Activated gamma-delta T cell treated with anti-CD3 and anti-CD28 coated beads, Interleukin-2, amount 50 U/mL, for 16 hours (primary cell): ENCODE data around the gene CPOX.

Experiments used
- DNase-seq: peaks from one replicate; pipeline ENCODE4 v3.0.0-alpha.2; 2020; ENCODE audit warnings: low read depth

Gene CPOX

DNA sequence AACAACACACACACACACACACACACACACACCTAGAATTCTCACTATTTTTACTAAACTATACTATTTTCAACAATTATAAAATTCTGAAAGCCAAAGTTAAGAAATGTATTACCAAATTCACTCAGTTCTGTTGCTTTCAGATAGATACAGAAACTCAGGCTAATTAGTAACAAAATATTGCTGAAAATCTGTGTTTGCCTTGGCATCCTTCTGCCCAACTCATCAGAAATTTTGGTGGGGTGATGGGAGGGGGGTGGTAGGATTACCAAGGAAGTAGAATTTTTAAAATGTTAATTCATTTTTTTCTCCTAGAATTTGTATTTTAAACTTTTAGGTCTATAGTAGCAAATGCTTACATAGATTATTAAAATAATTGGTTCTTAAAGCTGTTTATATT lies 2.7 kb upstream of the CPOX start:
- DNase-seq: no peak

DNA sequence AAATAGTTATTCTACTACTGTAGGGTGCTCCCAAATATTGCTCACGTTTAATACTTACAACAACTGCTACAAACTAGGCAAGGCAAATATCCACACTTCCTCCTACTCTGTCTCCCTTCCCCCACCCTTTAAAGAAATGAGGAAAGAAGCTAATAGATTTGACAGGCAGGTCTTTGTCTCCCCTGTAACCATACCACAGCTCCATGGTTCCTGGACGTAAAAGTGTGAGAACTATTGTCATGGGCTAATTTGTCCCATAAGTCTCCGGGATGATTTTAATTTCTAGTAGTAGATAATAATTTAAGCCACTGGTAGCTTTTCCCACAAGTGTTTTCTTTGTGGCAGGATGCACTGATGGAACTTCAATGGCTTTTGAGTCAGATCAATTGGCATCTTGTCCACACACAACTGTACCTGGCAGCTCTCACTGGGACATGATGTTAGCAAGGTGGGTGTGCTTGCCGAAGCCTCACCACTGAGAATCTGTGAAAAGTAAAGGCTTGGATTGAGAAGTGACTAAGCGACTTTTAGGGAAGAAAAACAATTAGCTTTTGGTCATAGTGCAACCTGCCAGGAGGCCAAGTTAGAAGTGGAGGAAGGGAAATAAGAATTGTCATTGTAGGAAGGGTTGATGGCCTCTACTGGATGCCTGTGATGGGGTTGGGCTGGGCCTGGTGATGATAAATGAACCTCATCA lies 1.4 kb upstream of the CPOX start:
- DNase-seq: no peak

DNA sequence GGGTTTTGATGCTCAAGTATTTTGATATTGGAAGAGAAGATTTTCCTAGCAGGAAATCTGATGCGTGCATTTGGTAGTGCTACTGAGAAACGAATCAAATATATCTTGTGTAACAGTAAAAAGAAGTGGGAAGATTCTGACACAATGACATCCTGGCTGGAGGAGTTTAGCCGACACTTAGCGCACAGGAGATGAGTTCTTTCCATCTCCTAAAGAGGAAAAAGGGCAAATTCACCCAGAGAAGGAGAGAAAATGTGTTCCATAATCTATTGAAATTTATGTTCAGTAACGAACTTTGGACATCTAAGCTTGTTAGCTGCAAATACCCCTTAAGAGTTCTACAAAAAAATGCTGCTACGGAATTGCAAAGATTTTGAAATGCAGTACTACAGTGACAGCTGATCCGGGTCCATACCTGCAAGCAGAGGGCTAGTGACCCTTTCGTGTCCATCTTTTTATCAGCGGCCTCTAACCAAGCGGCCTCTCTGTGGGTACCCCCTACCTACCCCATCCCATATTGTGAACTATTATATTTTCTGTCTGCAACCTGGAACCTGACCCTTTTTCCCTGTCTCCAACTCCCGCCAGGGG lies 971 bp downstream of the CPOX start:
- no peak for DNase-seq

DNA sequence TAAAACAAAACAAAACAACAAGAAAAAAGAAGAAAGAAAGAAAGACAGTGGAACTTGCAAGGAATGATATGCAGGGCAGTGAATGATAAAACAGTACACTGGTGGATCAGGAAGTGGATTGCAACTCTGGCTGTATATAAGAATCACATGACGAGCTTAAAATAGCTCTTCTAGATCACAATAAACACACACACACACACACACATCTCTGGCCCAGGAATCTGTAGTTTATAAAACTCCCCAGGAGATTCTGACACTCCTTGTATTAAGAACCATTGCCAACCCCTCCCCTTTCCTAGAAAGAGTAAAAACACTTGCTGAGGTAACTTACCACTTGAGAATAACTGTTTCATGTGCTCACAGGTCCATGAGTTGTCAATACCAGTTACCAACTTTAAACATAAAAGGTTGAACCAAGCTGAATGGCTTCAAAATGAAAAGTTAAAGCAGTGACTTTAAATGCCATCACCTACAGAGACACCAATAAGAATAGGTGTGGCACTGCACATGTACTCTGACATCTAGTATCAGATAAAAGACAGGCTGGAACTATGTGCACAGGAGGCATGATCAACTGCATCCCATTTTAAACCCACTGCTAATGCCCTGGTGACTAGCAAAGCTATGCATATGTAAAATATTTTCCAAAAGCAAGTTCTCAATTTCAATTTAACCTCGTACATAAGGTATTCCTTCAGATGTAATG lies 3.9 kb downstream of the CPOX start:
- no peak for DNase-seq

DNA sequence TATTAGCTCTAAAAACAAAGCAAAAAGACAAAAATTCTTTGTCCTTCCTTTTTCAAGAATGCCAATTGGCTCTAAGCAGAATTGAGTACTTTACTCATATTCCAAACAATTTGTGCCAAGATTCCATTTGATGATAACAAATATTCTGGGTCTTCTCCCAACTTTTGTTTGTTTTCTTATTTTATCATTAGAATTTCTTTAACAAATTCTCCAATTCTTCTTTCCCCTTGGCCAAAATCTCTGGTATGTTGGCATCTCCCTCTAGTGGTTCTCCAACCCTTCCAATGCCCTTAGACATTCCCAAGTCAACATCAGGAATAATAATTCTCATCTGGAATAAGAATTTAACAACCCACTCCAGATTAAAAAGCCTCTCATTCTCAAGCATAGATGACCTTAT lies 5.3 kb downstream of the CPOX start:
- DNase-seq: no peak

DNA sequence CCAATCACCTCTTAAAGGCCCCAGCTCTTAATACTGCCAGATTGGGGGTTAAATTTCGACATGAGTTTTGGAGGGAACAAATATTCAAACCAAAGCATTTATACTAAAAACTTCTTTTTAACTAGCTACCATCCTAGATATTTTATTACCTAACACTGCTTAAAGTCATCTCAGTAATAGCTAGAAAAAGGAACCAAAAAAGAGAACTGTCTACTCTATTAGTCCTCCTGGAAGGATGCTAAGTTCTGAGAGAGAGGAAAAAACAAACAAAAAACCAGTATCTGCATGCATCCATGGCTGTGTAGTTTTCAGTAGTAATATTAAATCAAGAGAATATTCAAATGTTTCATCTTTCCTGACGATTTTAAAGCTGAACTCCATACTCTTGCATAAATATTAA lies 5.8 kb downstream of the CPOX start:
- DNase-seq: no peak

DNA sequence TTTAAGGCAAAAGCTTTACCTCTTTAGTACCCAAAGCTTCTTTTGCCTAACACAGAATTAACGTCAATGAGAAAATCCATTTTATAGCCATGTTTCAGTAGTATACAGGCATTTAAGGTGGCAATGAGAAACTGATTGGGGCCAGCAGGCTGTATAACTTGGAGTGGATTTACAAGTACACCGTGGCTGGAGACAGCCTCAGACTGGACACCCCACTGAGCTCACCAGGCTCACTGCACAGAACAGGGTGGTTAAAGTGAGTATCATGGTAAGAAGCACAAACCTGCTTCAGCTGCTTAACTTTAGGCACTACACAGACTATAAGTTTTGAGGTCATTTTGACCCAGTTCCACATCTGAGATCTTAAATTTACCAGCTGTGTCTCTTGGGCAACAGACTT lies 8.9 kb downstream of the CPOX start:
- DNase-seq: no peak

DNA sequence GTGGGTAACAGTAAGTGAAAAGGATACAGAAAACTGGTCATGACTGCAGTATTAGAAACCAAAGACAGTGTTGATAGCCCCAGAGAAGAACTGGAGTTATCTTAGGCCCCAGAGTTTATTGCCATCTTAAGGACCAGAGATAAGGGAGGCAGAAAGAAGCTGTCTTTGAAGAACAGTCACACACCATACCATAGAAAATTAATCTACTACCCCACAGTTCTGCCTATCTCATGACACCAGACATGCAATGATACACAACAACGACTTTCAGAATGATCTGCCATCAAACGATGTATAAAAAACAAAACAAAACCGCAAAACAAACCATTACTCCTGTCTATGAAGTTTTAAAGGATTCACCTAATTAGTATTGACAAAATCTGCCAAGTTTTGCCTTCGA lies 9.6 kb downstream of the CPOX start:
- DNase-seq: no peak

DNA sequence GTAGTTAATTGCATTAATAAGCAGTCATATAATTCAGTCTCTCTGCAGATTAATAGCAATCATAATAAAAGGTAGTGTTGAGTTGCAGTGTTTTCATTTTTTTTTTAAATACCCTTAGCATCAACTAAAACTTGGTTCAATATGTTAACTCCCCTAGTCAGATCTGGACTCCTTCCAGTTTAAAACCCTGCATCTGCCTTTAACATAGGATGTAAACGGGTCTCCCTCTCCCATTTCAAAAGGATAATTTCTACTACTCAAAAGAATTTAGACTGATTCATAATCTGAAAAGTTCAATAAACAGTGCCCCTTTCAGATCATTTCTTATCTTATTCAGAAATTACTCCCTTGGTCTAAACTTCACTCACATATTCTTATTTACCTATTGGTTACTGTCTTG lies 11.4 kb downstream of the CPOX start:
- DNase-seq: no peak

DNA sequence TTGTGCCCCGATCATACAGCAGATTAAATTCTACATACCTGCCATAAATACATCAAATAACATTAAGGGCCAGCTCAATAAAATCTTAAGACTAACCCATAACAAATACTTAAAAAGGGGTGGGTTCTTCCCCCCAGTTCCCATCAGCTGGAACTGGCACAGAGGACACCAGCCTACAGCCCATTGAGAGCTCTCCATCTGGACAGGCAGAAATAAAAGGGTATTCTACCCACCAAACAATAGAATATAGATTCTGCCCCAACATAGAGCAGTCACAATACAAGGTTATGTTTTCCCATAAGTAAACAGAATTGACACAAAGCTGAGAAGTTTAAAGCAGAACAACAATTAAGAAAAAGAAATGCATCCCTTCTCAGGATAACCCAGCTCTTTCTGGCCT lies 11.9 kb downstream of the CPOX start:
- no peak for DNase-seq

DNA sequence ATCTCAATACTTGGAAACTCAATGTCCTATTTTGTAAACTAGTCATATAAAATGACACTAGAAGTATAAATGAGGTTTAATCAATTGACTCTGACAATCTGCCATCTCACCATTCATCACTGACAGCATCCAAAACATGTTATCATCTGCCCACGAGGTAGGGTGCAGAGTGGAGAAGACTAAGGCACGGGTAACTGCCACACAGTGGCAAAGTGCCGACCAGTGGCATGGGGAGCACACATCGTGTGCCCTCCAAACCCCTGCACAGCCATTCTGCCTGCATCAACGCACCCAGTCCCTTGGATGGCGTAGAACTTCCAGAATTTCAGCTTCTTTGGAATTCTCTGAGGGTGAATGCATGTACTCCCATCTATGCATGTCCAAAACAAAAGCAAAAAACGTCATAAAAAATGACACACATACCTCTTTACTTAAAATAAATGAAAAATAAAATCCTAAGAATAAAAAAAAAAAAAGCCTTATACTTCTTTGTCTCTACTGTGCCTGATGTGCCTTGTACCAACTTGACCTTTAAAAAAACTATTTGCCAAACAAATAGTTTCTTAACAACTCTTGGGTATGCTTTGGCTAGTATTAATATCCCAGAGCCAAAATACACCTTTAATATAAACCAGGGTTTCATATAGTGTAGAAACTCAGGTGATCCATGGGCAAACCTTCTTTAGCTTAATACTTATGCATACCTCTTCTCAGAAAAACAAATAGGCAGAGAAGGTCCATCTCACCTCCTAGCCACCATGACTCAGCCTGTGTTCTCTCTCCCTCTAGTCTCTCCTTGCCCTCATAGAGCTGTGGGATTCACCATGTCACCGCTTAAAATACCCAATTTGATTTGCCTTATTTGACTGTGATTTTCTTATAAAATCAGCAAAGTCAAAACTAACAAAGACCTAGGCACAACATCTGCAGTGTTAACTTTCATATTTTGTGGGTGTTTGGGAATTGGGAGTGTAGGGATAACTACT lies 12.7 kb downstream of the CPOX start:
- DNase-seq: no peak

DNA sequence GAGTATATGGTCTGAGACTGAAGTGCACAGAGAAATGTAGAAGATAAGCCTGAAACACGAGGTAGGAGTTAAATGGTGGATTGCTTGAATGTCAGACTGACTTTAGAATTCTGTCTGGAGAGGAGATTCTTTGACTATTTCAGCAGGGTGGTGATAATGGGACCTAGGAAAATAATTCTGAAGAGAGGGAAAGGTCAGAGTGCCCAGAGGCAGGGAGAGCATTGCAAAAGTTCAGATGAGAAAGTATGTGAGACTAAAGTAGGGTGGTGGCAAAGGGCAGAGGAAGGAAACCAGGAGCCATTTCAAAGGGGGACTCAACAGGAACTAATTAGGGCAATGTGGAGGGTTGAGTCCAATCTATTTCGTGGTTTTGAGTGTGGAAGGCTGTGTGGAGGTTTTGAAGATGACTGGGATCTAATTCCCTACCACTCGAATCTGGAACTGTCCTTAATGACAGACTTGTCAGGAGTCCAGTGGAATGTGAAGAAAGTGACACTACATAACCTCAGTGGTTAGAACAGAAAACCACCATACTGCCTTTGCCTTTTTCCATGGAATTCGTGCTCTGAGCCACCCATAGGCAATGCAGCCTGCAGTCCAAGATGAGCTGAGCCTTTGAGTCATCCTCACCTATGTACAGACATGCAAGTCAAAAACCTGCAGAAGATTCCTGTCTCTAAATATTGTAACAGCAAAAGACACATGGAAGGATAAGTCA lies 16.1 kb downstream of the CPOX start:
- DNase-seq: no peak

DNA sequence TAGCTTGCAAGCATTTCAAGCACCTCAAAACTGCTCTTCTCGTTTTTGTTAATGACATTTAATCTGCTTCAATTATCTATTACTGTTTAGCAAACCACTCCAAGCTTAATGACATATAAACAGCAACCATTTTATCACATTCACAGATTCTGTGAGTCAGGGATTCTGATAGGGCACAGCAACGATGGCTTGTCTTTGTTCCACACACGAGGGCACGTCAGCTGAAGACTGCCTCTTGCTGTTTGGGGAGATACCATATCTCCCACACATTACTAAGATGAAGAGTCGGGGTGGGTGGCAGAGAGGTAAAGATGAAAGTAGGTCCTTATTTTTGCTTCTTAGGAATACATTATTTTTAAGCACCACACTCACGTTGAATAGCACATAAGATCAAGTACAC lies 19.3 kb downstream of the CPOX start:
- DNase-seq: no peak

DNA sequence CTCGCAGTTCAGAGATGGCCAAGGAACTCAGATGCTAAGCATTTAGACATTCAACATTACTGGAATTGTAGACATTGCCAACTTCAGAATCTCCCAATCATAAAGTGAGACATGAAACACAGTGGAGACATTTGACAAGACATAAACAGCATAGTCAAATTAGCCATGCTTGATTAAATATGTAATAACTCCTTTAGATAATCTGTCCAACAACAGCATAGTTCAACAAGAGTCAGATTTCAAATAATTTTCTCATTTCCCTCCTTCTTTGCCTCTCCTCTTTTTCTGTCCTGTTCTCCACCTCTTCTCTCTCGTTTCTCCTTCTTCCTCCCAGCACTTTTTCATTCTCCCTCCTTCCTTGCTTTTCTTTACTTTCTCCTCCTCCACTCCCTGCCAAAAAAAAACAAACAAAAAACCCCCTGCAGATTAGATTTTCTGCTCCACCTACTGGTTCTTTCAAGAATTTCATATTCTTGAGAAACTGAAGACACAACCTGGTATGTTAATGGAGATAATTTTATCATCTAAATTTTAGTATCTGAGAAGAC lies 20.2 kb downstream of the CPOX start:
- DNase-seq: no peak

DNA sequence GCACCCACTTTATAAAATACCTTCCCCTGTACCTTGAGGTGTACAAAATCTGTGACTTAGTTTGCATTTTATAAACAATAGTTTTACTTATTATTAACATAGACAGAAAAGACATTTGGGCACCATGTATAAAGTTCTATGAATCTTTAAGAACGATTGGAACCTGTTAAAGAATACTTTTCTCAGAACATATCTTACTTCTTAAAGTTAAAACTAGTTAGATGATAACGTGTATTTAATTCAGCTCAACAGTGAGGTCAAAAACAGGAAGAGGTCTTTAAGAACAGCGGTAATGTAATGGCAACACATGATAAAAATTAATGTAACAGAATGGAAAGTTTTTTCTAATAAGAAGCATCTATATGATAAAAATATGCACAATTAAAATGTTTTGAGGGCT lies 25.0 kb downstream of the CPOX start:
- no peak for DNase-seq

DNA sequence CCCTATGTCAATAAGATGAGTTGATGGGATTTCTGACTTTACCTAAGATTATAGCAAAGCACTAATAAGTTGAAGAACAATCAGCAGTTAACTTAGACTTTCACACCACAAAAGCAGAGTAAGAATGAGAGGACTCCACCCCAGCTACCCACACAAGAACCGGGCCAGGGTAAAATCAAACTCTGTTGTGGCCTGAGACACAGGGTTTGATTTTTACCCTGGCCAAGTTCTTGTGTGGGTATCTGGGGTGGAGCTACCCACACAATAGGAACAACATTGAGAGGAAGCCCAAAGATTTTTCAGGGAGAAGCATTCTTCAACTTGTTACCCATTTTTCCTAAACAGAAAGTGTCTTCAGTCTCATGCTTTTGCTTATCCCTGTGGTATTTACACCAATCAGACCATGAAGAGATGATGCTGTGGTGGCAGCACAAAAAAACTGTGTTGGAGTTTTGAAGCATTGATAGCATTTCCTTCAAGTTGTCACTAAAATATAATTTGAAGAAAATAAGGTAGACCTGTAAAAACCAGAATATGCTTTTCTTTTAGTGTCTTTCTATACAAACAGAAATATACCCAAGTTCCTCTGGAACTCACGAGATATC lies 25.6 kb downstream of the CPOX start:
- DNase-seq: no peak

DNA sequence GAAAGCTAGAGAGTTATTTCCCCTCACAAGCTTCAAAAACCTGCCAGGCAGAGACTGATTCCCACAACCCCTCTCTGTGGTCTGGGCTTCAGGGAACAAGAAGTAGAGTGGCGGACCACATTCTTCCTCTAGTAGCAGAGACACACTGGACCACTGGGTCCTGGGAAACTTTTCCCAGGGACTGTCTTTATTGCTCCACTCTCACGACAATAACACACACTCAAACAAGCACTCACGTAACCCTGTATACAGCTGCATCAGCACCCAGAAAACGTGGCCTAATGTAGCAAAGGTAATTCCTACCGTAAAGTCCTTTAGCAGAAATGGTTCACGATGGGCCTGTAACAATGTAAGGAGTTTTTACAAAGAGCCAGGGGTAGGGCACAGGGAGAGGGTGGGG lies 27.6 kb downstream of the CPOX start:
- no peak for DNase-seq

DNA sequence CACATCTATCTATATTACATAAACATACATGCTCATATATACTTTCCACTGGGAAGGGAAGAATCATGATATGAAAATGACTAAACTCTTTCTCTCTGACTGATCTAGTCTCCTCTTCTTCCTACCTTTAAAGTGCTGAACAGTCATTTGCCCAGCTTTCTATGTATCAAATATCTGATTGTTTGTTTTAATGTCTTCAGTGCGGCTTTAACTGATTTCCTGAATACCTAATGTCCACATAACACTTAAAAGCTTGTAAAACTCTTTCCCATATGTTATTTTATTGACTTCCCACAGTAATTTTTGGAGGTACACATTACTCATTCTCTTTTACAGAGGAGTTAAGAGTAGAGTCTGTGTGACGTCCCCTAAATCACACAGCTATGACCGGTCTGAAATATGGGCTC lies 28.2 kb downstream of the CPOX start:
- no peak for DNase-seq

DNA sequence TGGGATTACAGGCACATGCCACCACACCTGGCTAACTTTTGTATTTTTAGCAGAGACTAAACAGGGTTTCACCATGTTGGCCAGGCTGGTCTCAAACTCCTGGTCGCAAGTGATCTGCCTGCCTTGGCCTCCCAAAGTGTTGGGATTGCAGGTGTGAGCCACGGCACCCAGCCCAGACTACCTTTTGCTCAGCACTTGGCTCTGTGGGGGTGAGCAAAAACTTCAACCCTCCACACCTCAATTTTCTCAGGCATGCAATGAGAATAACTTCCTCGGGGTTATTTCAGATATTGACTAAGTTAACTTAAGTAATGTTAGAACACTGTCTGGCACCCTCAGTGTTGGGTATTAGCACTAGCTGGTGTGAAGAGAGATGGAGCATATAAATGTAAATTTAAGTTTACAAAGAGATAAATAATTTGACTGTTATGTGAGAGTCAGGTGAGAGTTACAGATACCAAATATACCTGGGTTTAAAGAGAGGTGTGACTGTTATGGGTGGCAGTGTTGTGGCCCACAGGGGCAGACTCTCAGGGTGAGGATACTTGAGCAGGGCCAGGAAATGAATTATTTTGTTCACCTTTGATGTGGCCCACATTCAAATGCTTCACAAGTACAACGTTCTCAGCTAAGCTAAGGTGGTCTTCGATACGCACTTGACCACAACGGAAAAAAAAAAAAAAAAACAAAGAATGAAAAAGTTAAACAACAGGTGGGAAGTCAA lies 29.0 kb downstream of the CPOX start:
- peak; percentile 24 for DNase-seq

DNA sequence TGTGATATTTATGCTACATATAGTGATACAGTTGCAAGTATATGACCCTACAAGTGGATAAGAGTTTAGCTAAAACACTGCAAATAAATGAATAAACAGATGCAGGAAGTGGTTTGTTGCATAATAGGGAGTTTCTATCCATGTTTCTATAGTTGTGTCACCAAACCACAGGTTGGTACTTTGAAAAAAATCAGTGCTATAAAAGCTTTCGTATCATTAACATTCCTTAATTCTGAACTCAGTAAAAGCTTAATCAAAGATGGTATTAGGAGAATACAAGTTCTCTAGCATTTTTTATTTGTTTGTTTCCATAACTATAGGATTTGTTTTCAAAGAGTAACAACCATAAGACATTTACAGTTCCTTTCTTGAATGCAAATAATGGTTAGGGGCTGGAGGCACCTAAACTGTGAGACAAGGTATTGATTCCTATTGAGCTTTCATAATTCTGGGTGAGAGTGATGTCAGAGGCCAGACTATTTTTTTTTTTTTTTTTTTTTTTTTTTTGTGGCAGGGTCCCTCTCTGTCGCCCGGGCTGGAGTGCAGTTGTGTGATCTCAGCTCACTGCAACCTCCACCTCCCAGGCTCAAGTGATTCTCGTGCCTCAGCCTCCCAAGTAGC lies 29.6 kb downstream of the CPOX start:
- DNase-seq: no peak
